IMR-90 (cell line): Measurements from ENCODE around the gene SPAG16. TPM values are rescaled to one million over a fixed set of nuclear protein-coding genes. Genes with fewer than 3 reads are reported as not detected.

Source experiments
- ATAC-seq: fragments of 200-7000 bp; cut with Tn5 transposase; 2 replicates; pipeline ENCODE4 v1.9.1; 2020; ENCODE audit warnings: low read depth, mild to moderate bottlenecking, moderate library complexity
- BruUV-seq: library from RNA; stranded (reverse); fragments of 400-500 nt; replicated peaks from 2 replicates; lab custom pipeline; 2021; lab: Mats Ljungman, UMichigan
- CTCF ChIA-PET: fragments of 300-600 bp; formaldehyde crosslinking; extraction: SDS; loops from one replicate; lab custom pipeline; 2021; ENCODE audit warnings: antibody characterized with exemption; lab: Yijun Ruan, JAX
- POLR2A ChIA-PET: fragments of 300-600 bp; sonication (Branson Sonifier 250); formaldehyde crosslinking; loops from one replicate; lab custom pipeline; 2022; ENCODE audit warnings: antibody characterized with exemption; ENCODE audit not compliant: unreplicated experiment; lab: Charles Lee
- DNase-seq: peaks from one replicate; pipeline ENCODE4 v3.0.0; 2013
- H2AFZ ChIP-seq: replicated peaks from 2 replicates; pipeline ENCODE3; 2013; ENCODE audit warnings: low read length, mild to moderate bottlenecking; ENCODE audit not compliant: poor library complexity
- H2AK5ac ChIP-seq: 2 replicates; pipeline ENCODE4 v1.6.1; 2013; ENCODE audit warnings: low read depth, low read length, inconsistent platforms
- H2AK9ac ChIP-seq: replicated peaks from 2 replicates; pipeline ENCODE3; 2013; ENCODE audit warnings: mild to moderate bottlenecking, low read depth, low read length, moderate library complexity; ENCODE audit not compliant: poor library complexity
- H2BK120ac ChIP-seq: 2 replicates; pipeline ENCODE4 v1.6.1; 2013; ENCODE audit warnings: low read depth, low read length, inconsistent platforms
- H2BK15ac ChIP-seq: 3 replicates; pipeline ENCODE4 v1.6.1; 2013; ENCODE audit warnings: low read depth, low read length, inconsistent platforms
- H2BK20ac ChIP-seq: 2 replicates; pipeline ENCODE4 v1.6.1; 2013; ENCODE audit warnings: low read depth, mild to moderate bottlenecking, inconsistent platforms, low read length, moderate library complexity
- H2BK5ac ChIP-seq: 2 replicates; pipeline ENCODE4 v1.6.1; 2013; ENCODE audit warnings: mild to moderate bottlenecking, low read depth, low read length, inconsistent platforms; ENCODE audit not compliant: poor library complexity, severe bottlenecking
- H3K14ac ChIP-seq: replicated peaks from 2 replicates; pipeline ENCODE4 v1.6.1; 2013; ENCODE audit warnings: low read depth, low read length, inconsistent platforms
- H3K18ac ChIP-seq: 2 replicates; pipeline ENCODE4 v1.6.1; 2013; ENCODE audit warnings: low read depth, low read length, control low read depth
- H3K23ac ChIP-seq: 2 replicates; pipeline ENCODE4 v1.6.1; 2013; ENCODE audit warnings: low read depth, low read length, inconsistent platforms
- H3K27ac ChIP-seq: 2 replicates; pipeline ENCODE4 v1.5.1; 2013; ENCODE audit warnings: mild to moderate bottlenecking, control low read depth, low read length; ENCODE audit not compliant: insufficient read depth
- H3K27me3 ChIP-seq: 2 replicates; pipeline ENCODE4 v1.6.1; 2013; ENCODE audit warnings: low read length; ENCODE audit not compliant: control insufficient read depth, insufficient read depth
- H3K36me3 ChIP-seq: 2 replicates; pipeline ENCODE4 v1.6.1; 2013; ENCODE audit warnings: low read length, mixed read lengths; ENCODE audit not compliant: control insufficient read depth, insufficient read depth
- H3K4ac ChIP-seq: 2 replicates; pipeline ENCODE4 v1.6.1; 2013; ENCODE audit warnings: low read depth, low read length, inconsistent platforms
- H3K4me1 ChIP-seq: 2 replicates; pipeline ENCODE4 v1.6.1; 2013; ENCODE audit warnings: low read length, mixed read lengths; ENCODE audit not compliant: control insufficient read depth, insufficient read depth
- H3K4me2 ChIP-seq: 2 replicates; pipeline ENCODE4 v1.6.1; 2013; ENCODE audit warnings: low read depth, mild to moderate bottlenecking, control low read depth, low read length, moderate library complexity
- H3K4me3 ChIP-seq: 2 replicates; pipeline ENCODE4 v1.5.1; 2013; ENCODE audit warnings: low read depth, mild to moderate bottlenecking, control low read depth, low read length, moderate library complexity; ENCODE audit not compliant: insufficient read depth
- H3K56ac ChIP-seq: 2 replicates; pipeline ENCODE4 v1.6.1; 2013; ENCODE audit warnings: low read length, inconsistent platforms; ENCODE audit not compliant: insufficient read depth; ENCODE audit errors: extremely low read depth
- H3K79me1 ChIP-seq, 2 experiments: 2 replicates each; pipeline ENCODE4 v1.6.1; 2013; ENCODE audit warnings: low read length in 2 of 2, inconsistent platforms in 1 of 2, low read depth in 1 of 2
- H3K9ac ChIP-seq: 2 replicates; pipeline ENCODE4 v1.6.1; 2013; ENCODE audit warnings: low read depth, low read length, control low read depth
- H3K9me1 ChIP-seq: 2 replicates; pipeline ENCODE4 v1.6.1; 2013; ENCODE audit warnings: low read length, inconsistent platforms; ENCODE audit not compliant: insufficient read depth
- H3K9me3 ChIP-seq: 2 replicates; pipeline ENCODE4 v1.6.1; 2013; ENCODE audit warnings: low read length; ENCODE audit not compliant: control insufficient read depth, insufficient read depth
- H4K20me1 ChIP-seq: 2 replicates; pipeline ENCODE4 v1.6.1; 2013; ENCODE audit warnings: low read length, inconsistent platforms; ENCODE audit not compliant: insufficient read depth
- H4K5ac ChIP-seq: 2 replicates; pipeline ENCODE4 v1.6.1; 2013; ENCODE audit warnings: mild to moderate bottlenecking, low read depth, low read length, control low read depth
- H4K8ac ChIP-seq, 2 experiments: 2 replicates each; pipeline ENCODE4 v1.6.1; 2013; ENCODE audit warnings: low read depth in 2 of 2, low read length in 2 of 2, control low read depth in 1 of 2, inconsistent platforms in 1 of 2
- H4K91ac ChIP-seq: 2 replicates; pipeline ENCODE4 v1.6.1; 2013; ENCODE audit warnings: low read depth, low read length, inconsistent platforms; ENCODE audit not compliant: insufficient read depth
- CHD1 ChIP-seq: IDR thresholded peaks from 2 replicates; pipeline ENCODE4 v1.6.1; 2012; ENCODE audit warnings: low read depth, low read length, improper control_type of control experiment
- ELK1 ChIP-seq: fragments of 150-350 bp; IDR thresholded peaks from 2 replicates; pipeline ENCODE4 v1.6.1; 2016; ENCODE audit warnings: low read depth, mild to moderate bottlenecking, low read length, moderate library complexity, borderline replicate concordance
- FOS ChIP-seq: fragments of 150-350 bp; IDR thresholded peaks from 2 replicates; pipeline ENCODE4 v1.6.1; 2016; ENCODE audit warnings: low read depth, low read length
- MAZ ChIP-seq: IDR thresholded peaks from 2 replicates; pipeline ENCODE4 v1.6.1; 2012; ENCODE audit warnings: low read depth, mild to moderate bottlenecking, low read length, improper control_type of control experiment, moderate library complexity, borderline replicate concordance
- MXI1 ChIP-seq: IDR thresholded peaks from 2 replicates; pipeline ENCODE4 v1.6.1; 2012; ENCODE audit warnings: low read depth, mild to moderate bottlenecking, low read length, moderate library complexity, borderline replicate concordance
- WGBS, 2 experiments: methylation state at CpG; one replicate each; pipeline versions ENCODE4 v1.1.5 to v1.1.7; 2013; ENCODE audit warnings: missing lambda C conversion rate in 2 of 2; ENCODE audit not compliant: insufficient read length in 1 of 2; ENCODE audit errors: extremely low coverage in 2 of 2; 5-methylcytosine and 5-hydroxymethylcytosine counted together
- dilution Hi-C: fragments of 300-500 bp; cut with HindIII; formaldehyde crosslinking; loops from one replicate; pipeline ENCODE4 v1.14.3; 2018; ENCODE audit warnings: low sequenced_read_pairs; ENCODE audit not compliant: unreplicated experiment
- in situ Hi-C: fragments of 300-500 bp; cut with MboI; formaldehyde crosslinking; loops from 3 replicates; pipeline ENCODE4 v1.14.3; 2019; ENCODE audit warnings: low sequenced_read_pairs, inconsistent platforms, mixed read lengths
- intact Hi-C: fragments of 100-400 bp; cut with micrococcal nuclease; formaldehyde crosslinking; loops from 2 replicates; pipeline ENCODE4 v1.10.0; 2022
- polyA plus RNA-seq, 3 experiments: library from polyadenylated mRNA; depleted of rRNA; stranded (reverse); fragments of >200 nt; gene quantifications; 2 replicates each; pipeline ENCODE4 v1.2.3, GENCODE V29; 2012; ENCODE audit warnings: low replicate concordance in 1 of 3
- total RNA-seq: library from RNA; depleted of rRNA; stranded (reverse); fragments of >200 nt; gene quantifications from 2 replicates; pipeline ENCODE4 v1.2.3, GENCODE V29; 2012

The SPAG16 gene
- total and polyA plus RNA-seq, 2 of the 4 experiments (the other 2 are of a cell fraction), result 7.3 to 13.5 TPM

DNA sequence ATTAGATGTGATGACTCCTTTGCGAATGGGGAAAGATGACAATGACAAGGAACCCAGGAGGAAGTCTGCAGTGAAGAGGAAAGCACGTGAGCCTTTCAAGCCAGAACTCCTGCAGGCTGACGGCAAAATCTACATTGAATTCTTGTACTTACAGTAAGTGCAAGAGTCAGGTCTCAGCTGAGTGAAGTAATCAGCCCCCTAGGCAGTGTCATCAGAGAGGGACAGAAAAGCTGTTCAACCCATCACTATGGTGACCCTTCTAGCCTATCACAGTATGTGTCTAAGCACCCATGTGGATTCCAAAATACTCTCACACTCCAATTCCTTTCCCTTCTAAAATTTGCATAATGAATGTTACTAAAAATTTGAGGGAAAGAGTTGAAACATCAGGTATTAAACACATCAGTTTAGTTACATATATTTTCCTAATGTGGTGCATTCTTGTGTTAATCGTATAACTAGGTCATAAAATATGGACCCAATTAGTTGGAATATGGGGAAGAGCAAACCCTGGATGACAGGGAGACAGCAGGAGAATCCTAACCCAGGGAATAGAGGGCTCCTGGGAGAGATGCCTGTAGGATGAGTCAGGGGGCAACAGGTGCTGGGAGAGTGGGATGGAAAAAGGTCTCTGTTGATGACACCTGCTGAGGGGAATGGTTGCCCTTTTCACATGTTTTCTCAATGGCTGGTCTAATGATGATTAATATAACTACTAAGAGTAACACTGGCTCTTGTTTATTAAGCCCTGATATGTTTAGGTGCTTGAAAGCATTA is 1166.0 kb downstream of the SPAG16 start:
- H2BK20ac ChIP-seq, result no peak overlapping the region
- ATAC-seq (no peak), DNase-seq (no peak)
- no peaks in the 10 kb centered on the region for H3K79me1 ChIP-seq
- no peak overlapping the region for H2BK15ac ChIP-seq
- H2BK5ac ChIP-seq, result no peak overlapping the region
- H2AK5ac ChIP-seq, result no peak overlapping the region
- H3K4me1 ChIP-seq, result no peaks in the 10 kb centered on the region
- no peak overlapping the region for H3K14ac ChIP-seq
- H3K27ac ChIP-seq, result no peak overlapping the region
- no peak overlapping the region for H3K18ac ChIP-seq
- H2AFZ ChIP-seq, result no peak overlapping the region
- H3K27me3 ChIP-seq, result no peaks in the 10 kb centered on the region
- CTCF ChIA-PET, result no interaction called here
- H4K20me1 ChIP-seq, result no peaks in the 10 kb centered on the region
- no peak overlapping the region for H4K8ac ChIP-seq
- WGBS, 2 experiments, result 80% methylated on average over 3 of the region's 4 CpGs; no CpG with 5 or more reads in 1 of the 2 experiments
- no peak overlapping the region for H2BK120ac ChIP-seq
- intact Hi-C loops (no loop called here), in situ Hi-C loops (no loop called here), dilution Hi-C loops (no loop called here)
- no peak overlapping the region for H3K23ac ChIP-seq
- POLR2A ChIA-PET, result no interaction called here
- H3K4ac ChIP-seq, result no peak overlapping the region
- no TSS peak for BruUV-seq
- no peaks in the 10 kb centered on the region for H3K9me3 ChIP-seq
- H4K91ac ChIP-seq, result no peak overlapping the region
- no peak overlapping the region for H4K5ac ChIP-seq
- no peak for TF ChIP-seq MXI1
- no peak for TF ChIP-seq CHD1
- no peak for TF ChIP-seq MAZ
- TF ChIP-seq FOS, result no peak
- TF ChIP-seq ELK1, result no peak
- H3K9ac ChIP-seq, result no peak overlapping the region
- H2AK9ac ChIP-seq, result no peak overlapping the region
- H3K56ac ChIP-seq, result no peak overlapping the region
- H3K36me3 ChIP-seq, result no peaks in the 10 kb centered on the region
- no peak overlapping the region for H3K4me2 ChIP-seq
- no peak overlapping the region for H3K4me3 ChIP-seq
- H3K9me1 ChIP-seq, result no peaks in the 10 kb centered on the region
